ENCODE results near the gene COPB2.
"Not testable (repeated sequence)": the region's sequence is repeated elsewhere in the genome, so short reads cannot be mapped to it uniquely, and the experiment has no call there.

The COPB2 gene

DNA sequence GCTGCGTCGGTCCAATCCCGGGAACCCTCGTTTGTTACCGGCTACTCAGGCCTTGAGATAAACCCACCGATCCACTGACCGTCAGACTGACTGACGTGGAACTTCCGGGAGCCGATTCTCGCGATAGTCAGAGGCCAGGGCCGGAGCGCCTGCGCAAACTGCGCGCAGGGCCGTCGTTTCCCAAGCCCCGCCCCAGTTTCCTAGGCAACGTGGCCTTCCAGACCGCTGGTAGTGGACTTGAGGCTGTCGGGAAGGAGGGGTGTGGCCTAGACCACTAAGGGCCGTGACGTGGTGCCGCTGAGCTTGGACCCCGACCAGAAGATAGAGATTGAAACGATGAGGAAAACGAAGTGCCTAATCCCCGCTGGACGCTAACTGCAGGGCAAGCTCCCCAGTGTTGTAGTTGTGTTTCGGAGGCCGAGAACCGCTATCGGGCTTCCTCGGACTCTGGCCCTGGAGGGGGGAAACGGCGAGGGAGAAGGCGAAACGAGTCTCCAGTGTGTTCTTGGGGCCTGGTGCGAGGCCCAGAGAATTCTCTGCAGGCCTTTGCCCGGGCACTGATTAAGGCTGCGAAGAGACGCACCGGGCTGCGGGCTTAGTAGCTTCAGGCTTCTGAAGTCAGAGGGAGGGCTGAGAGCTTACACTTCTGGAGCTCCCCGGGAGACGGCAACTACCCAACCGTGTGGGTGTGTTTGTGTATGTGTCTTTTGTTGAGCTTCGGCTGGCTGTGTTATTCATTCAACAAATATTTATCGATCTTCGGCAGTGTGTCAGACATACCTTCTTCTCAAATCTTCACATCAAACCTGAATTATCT is at the start of gene COPB2:
COPB2 (minus strand) TSS at position 96 of the 817 bp plus-strand sequence. CDS start 97 bp downstream, outside the sequence.
- peak; percentile 97 for DNase-seq

DNA sequence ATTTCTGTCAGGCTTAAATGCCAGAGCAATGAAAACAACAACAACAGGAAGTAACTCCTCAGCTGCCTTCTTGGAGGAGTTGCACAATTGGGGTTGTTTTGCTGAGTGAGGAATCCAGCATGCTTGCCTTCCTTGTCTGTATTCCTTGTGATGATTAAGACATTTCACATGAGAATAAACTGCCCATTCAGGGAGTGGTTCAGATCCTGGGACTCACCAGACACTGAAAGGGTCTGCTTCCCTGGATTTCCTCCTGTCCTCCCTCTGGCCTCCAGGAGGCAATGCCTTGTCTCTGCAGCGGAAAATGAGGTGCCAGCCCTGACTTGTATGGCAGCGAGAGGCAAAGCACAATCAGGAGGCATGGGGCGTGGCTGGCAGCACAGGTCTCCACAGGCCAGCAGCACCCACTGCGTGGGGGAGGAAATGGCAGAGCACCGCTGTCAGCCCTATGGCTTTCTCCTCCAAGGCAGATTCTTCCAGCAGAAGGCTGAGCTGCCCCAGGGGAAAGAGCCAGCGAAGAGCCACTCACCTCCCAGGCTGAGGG is 45.4 kb upstream of the COPB2 start:
- no peak for DNase-seq

DNA sequence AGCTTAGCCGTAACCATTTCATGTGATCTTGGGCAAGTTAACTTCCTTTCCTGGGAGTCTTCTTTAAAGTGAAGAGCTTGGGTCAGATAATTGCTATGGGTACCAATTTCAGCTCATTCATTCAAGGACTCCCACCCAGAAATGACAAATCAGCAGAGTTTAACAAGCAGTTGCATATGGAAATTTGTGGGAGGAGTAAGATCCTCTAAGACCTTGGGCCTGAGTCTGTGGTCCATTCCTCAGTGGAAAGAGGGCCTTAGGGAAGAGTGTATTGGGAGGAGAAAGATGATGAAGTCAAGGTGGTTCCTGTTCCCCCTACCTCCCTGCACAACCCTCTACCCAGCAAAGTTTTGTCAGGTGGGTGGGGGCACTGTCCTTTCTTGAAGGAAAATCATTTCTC is 44.8 kb upstream of the COPB2 start:
- DNase-seq, result no peak

DNA sequence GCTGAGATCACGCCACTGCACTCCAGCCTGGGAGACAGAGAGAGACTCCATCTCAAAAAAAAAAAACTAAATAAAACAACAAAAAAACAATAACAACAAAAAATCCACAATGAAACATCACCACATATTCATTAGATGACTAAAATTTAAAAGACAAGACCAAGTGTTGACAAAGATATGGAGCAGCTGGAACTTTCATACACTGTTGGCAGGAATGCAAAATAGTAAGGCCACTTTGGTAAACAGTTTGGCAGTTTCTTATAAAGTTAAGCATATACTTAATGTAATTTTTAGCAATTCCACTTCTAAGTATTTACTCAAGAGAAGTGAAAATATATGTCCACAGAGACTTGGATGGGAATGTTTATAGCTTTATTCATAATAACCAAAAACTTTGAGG is 43.6 kb upstream of the COPB2 start:
- no peak for DNase-seq

DNA sequence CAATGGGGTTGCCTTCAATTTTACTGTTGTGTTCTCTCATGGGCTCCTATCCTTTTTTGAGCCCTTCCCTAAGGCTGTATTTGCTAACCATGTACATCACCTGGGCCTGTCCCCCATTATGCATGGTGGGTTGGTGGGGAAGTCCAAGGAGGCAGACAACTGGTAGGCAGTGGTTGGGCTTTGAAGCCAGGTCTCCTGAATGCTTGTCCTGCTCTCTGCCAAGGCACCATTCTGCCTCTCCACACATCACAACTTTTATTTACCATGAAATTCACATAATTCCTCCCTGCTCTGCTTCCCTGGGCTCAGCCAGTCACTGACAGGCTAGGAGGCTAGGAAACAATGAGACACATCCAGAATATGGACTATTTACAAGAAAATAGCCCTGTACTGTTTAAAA is 41.0 kb upstream of the COPB2 start:
- DNase-seq, result no peak

DNA sequence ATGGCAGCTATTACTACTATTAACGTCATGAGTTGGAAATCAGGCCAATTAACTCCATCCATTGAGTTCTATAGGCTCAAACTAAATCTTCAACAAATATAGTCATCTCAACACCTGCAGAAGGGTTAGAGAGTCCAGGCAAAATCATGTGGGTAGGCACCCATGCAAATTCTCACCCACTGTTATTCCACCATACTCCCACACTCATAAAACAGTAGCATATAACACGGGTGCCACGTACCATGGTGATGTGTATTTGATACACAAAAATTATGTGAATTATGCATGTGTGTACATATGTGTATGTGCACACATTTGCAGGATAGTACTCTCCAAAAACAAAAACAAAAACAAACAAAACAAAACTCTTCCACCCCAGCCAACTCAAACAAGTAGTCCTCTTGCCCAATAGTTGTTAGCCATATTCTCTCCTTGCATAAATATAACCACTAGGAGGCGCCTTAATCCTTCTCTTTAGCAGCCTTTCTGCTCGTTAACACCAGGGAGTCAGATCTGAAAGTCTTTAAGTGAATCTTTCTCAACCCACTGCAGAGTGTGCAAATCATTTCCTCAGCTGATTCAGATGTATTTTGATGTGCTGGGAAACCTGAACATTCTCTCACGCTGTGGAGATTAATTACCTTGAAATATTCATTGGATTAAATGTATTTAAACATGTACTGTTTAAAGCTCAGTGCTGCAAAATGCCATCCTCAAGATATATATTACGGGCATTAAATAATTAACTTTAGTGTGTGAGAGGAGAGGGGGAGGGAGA is 38.0 kb upstream of the COPB2 start:
- peak; percentile 55 for DNase-seq

DNA sequence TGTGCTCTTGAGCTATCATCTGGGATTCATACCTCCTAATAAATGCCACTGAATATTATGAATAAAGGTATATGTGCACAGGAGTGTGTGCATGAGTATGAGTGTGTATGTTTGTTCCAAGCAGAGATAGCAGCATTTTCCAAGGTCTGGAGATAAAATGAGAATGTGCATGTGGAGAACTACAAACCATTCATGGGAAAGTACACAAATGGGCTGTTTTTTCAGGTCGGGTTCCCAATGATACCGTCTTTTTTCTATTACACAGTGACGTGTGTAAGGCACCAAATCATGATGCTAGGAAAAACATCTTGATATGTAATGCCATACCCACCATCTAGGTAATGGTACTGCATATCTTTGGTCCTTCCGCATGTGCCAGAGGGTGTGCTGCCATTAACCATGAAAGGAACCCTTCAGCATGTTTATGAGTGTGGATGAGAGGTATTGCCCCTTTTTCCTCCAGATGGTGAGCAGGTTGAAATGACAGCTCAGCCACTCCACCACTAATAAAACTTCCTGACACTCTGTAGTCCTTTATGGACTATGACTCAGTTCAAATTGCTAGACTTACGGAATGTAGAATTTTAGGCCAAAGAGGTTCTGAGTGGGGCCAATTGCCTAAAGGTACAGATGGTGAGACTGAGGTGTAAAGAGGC is 36.4 kb upstream of the COPB2 start:
- no peak for DNase-seq

DNA sequence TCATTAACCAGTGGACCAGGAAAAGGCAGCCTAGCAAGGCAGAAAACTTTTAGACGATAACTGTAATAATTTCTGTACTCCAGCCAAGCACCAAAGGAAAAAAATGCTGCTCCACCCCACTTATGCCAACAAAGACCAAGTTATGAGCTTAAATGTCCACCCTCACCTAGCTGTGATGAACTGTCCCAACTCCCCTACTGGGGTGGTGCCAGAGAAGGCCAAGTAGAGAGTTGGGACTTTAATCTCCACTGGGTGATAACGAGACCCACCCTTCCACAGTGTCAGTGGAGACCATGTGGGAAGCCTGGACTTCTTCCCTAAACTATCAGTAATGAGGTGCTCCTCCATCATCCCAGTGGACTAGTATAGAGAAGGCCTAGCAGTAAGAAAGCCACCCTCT is 33.8 kb upstream of the COPB2 start:
- no peak for DNase-seq

DNA sequence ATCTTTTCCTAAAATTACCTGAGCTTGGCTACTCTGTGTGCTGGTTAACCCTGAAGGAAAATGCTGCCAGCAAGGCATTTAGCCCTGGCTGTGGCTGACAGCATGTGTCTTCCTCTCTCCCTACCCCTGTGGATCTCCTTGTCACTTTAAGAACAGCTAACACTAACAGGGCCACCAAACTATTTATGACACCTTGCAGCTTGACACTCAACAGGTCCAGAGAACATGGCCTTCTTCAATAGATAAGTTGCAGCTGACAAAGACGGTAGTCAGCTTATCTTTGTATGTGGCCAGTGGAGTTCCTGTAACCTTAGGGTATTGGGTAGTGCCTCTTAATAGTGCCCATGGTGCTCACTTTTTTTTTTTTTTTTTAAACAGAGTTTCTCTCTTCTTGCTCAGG is 32.0 kb upstream of the COPB2 start:
- no peak for DNase-seq

DNA sequence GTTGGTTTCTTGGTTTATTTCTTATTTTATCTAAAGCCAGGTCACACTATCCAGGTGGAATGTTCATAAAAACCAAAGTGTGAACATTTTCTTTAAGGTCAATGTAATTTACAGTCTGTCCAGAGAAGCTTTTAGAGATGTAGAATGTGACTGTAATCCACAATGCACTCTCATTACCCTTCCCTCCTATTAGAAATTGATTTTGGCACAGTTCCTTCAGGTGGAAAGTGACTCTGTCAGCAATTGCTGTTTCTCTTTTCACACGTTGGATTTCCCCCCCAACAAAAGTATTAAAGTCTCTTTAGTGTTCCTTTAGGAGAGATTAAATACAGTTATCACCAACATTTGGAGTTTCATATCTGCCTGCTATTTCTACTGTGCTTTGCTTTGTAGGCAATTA is 31.6 kb upstream of the COPB2 start:
- no peak for DNase-seq

DNA sequence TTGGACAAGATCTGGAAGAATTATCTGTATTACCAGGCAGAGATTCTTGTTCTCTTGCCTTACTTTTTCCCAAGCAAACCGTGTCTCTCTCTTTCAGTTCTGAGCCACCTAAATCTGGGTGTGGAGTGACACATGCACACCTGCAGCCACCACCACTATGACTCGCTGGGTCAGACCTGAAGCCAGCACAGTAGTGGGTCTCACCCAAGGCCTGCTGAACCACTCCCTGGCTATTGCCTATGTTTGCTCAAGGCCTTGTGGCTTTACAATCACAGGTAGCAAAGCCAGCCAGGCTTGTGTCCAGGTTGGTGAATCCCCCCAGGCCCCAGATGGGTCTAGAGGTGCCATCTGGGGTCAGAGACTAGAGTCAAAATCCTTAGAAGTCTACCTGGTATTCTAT is 28.7 kb upstream of the COPB2 start:
- DNase-seq, result no peak

DNA sequence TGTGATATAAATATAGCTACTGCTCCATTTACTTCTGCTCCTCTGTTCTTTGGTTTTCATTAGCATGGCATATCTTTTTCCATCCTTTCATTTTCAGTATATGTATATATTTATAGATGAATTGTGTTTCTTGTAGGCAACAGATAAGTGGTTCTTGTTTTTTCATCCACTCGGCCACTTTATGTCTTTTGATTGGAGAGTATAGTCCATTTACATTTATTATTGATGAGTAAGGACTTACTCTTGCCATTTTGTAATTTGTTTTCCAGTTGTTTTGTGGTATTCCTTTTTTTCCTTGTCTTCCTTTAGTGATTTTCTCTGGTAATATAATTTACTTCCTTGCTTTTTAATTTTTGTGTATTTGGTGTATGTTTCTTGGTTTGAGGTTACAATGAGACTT is 26.8 kb upstream of the COPB2 start:
- no peak for DNase-seq

DNA sequence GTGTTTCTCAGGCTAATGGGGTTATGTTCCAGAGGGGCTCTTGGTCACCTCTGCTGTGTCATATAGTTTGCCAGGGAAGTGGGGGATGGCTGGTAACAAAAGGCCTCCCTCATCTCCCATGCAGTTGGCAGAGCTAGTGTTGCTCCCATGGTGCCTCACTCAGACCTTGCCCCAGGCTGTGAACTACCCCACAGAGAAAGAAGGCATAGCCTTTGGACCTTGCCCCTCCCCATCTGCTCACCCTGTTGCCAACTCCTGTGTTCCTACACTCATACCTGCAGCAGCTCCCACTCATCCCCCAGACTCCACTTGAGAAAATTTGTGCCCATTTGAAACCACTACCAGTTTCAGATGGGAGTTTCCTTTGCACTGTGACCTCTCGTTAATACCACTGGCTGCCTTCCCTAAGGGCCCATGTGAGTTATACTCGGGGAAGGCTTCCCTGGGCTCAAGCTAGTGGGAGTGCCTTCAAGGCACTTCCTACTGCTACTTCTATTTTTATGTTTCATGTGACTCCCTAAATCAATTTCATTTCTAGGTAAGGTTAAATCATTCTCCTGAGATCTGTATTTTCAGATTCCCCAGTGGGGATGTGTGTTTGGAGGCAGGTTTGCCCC is 25.3 kb upstream of the COPB2 start:
- DNase-seq, result no peak

DNA sequence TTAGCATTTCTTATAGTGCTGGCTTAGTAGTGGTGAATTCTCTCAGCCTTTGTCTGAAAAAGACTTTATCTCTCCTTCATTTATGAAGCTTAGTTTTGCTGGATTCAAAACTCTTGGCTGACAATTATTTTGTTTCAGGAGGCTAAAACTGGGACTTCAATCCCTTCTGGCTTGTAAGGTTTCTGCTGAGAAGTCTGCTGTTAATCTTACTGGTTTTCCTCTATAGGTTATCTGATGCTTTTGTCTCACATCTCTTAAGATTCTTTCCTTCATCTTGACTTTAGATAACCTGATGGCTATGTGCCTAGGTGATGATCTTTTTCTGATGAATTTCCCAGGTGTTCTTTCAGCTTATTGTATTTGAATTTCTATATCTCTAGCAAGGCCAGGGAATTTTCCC is 23.4 kb upstream of the COPB2 start:
- DNase-seq, result not testable (repeated sequence)

DNA sequence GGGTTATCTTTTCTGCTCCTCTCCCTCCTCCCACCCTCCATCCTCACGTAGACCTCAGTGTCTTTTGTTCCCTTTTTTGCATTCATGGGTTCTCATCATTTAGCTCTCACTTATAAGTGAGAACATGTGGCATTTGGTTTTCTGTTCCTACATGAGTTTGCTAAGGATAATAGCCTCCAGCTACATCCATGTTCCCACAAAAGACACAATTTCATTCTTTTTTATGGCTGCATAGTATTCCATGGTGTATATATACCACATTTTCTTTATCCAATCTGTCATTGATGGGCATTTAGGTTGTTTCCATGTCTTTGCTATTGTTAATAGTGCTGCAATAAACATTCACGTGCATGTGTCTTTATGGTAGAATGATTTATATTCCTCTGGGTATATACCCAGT is 11.7 kb upstream of the COPB2 start:
- not testable (repeated sequence) for DNase-seq

DNA sequence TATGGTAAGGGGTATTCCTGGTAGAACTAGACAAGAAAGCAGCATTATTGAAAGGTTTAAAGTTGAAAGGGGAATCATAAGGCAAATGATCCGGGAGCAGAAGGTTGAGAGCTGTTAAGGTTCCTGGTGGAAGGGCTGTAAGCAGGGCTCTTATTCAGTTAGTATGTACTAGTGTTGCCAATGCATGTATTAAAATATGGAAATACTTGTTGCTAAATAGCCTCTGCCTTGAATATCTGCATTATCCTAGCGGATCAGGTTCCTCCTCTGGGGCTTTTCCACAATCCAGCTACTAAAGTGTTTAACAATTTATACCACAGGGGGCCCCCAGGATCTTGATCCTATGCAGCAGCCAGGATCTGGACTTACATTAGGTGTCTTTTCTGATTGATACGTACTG is 7.3 kb upstream of the COPB2 start:
- no peak for DNase-seq

DNA sequence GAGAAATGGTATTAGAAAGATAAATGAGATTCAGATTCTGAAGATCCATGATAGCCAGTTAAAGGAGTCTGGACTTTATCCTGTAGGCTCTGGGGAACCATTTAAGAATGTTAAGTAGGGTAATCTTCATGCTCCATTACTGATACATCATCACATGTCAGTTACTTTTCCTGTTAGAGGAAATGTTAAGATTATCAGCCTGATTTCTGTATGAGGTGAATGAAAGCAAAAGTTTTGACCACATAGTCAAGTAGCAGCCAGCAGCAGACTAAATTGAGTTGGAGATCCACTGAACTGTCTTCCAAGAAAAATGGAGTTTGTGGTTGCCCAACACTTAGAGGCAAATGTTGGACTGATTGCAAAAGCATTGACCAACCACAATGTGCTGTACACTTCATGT is 4.7 kb upstream of the COPB2 start:
- no peak for DNase-seq

DNA sequence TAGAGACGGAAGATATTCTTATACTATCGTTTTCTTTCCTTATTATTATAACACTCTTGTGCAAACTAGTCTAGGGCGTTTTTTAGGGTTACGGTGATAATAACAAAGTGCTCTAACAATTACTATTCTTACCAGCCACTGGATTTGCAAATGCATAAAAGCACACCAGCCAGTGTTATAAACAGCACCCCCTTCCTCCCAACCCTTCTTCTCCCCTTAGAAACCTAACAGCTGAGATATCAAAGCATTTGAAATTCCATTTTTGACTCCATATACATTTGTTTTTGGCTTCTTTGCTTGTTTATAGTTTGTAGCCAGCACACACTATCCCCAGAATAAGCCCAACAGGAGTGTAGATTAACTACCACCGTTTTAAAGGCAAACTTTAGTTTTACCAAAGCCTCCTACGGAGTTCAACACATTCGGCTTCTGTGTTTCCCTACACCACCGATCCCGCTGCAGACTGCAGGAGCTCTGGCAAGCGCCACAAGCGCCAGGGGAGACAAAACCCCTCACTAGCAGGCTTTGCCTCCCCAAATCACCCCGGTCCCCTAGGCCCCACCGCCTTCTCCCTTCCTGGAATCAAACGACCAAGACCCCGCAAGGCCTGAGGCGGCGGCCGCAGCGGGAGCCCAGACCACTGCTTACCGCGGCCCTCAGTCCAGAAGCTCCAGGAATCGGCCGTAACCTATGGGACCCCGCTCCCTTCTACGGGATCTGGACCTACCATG is 461 bp downstream of the COPB2 start:
- no peak for DNase-seq

DNA sequence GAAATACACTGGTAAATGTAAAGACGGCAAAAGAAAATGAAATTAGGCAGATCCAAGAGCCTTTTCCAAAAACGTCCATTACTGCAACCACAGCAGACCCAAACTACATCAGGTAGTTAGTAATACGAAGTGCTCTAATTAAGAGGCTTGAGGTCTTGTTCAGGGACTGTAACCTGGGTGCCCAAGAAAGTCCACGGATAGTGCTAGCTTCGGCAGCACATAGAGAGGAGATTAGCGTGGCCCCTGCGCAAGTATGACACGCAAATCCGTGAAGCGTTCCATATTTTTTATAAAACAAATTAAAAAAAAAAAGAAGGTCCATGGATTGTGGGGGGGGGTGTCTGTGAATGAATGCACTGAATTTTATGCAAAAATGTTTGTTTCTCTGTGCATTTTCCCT is 1.4 kb downstream of the COPB2 start:
- no peak for DNase-seq

DNA sequence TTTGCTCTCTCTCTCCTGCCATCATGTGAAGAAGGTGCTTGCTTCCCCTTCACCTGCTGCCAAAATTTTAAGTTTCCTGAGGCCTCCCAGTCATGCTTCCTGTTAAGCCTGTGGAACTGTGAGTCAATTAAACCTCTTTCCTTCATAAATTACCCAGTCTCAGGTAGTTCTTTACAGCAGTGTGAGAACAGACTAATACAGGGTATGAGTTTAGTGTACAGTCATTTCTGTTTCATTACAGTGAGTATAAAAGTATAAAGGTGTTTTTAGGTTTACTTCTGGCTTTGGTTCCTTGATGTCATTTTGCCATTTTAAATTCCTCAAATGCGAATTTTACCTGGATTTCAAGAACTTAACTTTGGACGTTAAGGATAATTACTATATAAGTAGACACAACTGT is 7.2 kb downstream of the COPB2 start:
- not testable (repeated sequence) for DNase-seq

DNA sequence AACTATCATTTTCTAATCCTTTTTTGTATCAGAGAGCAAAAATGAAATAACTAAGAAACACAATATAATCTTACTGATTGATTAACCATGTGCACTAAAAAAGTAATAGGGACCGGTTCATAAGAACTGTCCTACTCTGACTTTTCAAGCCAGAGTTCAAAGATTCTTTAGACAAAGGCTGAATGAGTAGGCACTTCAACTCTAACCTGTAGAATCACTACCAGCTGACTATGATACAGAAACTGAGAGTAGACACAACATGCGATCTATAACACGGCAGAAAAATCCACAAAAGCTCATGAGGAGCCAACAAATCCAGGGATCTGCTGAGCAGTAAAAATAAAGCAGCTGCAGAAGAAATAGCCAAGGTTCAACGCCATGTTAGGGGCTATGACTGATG is 8.9 kb downstream of the COPB2 start:
- DNase-seq, result no peak

DNA sequence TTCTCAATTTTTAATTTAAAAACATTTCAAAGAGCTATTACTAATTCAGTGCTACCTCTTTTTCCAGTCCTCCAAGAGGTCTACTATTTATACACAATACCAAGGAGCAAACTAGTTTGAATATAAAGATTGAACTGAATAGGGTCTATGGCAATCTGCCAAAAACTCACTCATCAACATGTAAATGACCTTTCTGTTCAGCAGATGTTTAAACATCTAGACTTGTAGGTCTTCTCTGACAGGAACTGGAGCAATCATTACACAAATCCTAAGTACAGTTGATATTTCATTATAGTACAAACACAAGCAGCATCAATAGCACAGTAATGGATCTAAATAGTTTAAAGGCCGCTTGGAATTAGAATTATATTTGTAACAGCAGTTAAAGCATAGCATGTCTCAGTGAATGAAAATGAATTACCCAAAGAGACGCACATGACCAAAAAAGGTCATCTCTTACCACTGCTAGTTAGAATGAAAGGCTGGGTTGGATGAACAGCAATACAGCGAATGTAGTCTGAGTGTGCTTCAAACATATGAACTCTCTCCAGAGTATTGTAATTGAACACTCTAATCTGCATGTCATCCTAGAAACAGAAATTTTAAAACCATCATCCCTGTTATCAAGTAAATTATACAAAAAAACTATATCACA is 10.7 kb downstream of the COPB2 start:
- DNase-seq, result no peak
